ENCODE data around the gene RAB17.

RAB17 gene

DNA sequence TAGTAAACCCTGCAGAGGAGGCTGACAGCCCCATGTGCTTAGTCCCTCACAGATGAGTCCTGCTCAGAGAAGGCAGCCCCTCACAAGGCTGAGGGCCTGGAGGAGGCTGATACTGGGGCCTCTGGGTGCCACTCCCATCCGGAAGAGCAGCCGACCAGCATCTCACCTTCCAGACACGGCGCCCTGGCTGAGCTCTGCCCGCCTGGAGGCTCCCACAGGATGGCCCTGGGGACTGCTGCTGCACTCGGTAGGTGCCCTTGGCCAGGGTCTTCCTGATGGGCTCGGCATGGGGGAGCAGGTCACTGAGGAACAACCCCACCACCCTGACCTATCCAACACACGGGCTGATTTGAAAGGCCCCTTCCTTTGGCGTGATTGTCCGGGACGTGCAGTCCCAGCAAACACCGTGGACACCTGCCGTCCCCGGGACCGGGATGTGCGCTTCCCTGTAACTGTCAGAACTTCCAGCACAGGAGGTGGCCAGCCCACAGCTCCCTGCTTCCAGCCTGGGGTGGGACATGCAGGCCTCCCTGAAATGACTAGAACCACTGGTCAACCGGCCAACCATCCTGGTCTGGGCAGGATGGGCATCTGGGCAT lies 64.9 kb downstream of the RAB17 start:
- no peak overlapping the region for H3K27ac ChIP-seq
- H3K4me3 ChIP-seq: no peak overlapping the region

DNA sequence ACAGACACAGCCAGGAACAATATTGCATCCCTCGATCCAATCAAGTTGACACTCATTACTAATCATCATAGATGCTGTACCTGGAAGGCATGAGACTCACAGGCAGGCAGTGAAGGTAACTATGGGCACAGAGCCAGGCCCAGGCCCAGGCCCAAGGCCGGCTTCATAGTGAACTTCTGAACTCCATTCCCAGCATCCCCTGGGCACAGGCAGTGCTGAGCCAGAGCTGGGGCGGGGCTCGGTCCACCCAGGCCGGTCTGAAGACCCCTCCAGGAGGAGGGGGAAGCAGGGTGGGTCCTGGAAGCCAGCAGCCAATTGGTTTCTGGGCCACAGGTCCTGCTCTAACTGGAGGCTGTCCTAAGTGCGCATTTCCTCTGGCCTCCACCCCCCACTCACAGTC lies 65.9 kb downstream of the RAB17 start:
- Histone ChIP-seq H3K4me3 (no peak overlapping the region), H3K27ac (no peak overlapping the region)

Data from skin epidermis (tissue), 12 donors.